SU-DHL-6 (cell line): ENCODE measurements around the gene MYG1.

Experiments used
- H2AFZ ChIP-seq: fragments of 200-600 bp; sonication (generic); 2 replicates; pipeline ENCODE4 v1.6.1; 2014; ENCODE audit warnings: low read depth, mild to moderate bottlenecking, moderate library complexity, mixed read lengths, antibody characterized with exemption, low read length; ENCODE audit not compliant: severe bottlenecking
- H3F3A ChIP-seq: fragments of 200-600 bp; shearing (Covaris generic); 2 replicates; pipeline ENCODE4 v1.6.0; 2016; ENCODE audit warnings: antibody characterized with exemption, mild to moderate bottlenecking; ENCODE audit not compliant: insufficient read depth
- H3K27ac ChIP-seq: fragments of 200-600 bp; sonication (generic); 2 replicates; pipeline ENCODE4 v1.5.1; 2016; ENCODE audit warnings: low read depth, mild to moderate bottlenecking, low read length, moderate library complexity, mixed read lengths
- H3K27me3 ChIP-seq: fragments of 200-600 bp; sonication (generic), shearing (Covaris generic); 2 replicates; pipeline ENCODE4 v1.6.0; 2014; ENCODE audit warnings: mild to moderate bottlenecking, low read length
- H3K36me3 ChIP-seq: fragments of 200-600 bp; sonication (generic); 2 replicates; pipeline ENCODE4 v1.6.1; 2014; ENCODE audit warnings: mild to moderate bottlenecking, low read length, mixed read lengths
- H3K4me2 ChIP-seq: fragments of 300-600, 200-600 bp; shearing (Covaris generic), sonication (generic); 2 replicates; pipeline ENCODE4 v1.6.0; 2014; ENCODE audit warnings: low read length, low read depth, mild to moderate bottlenecking; ENCODE audit not compliant: poor library complexity, severe bottlenecking
- H3K4me3 ChIP-seq: fragments of 200-600 bp; sonication (generic); 2 replicates; pipeline ENCODE4 v1.5.1; 2014; ENCODE audit warnings: antibody characterized with exemption, low read length, mild to moderate bottlenecking, mixed read lengths; ENCODE audit not compliant: insufficient read depth, poor library complexity, severe bottlenecking
- H3K79me2 ChIP-seq: fragments of 200-600 bp; sonication (generic); 2 replicates; pipeline ENCODE4 v1.6.1; 2014; ENCODE audit warnings: mild to moderate bottlenecking, low read length, moderate library complexity; ENCODE audit not compliant: insufficient read depth
- H3K9ac ChIP-seq: fragments of 200-600 bp; sonication (generic); 2 replicates; pipeline ENCODE4 v1.7.0; 2014; ENCODE audit warnings: mild to moderate bottlenecking, low read length
- H3K9me2 ChIP-seq: fragments of 200-600 bp; sonication (generic); replicated peaks from 2 replicates; pipeline ENCODE4 v1.6.1; 2014; ENCODE audit warnings: low read length; ENCODE audit not compliant: insufficient read depth
- H3K9me3 ChIP-seq: fragments of 200-600 bp; sonication (generic); 2 replicates; pipeline ENCODE4 v1.6.1; 2014; ENCODE audit warnings: low read length, mixed read lengths; ENCODE audit not compliant: insufficient read depth
- H4K20me1 ChIP-seq: fragments of 200-600 bp; sonication (generic); 2 replicates; pipeline ENCODE4 v1.6.1; 2014; ENCODE audit warnings: low read depth, mild to moderate bottlenecking, antibody characterized with exemption, low read length, moderate library complexity, mixed read lengths
- EZH2phosphoT487 ChIP-seq: fragments of 200-600 bp; sonication (generic), shearing (Covaris generic); conservative IDR thresholded peaks from 2 replicates; pipeline ENCODE4 v1.6.1; 2018; ENCODE audit warnings: mild to moderate bottlenecking, antibody characterized with exemption, low read length, moderate library complexity, mixed read lengths
- TF ChIP-seq, protein P1 (sequence below): fragments of 200-600 bp; sonication (generic); IDR thresholded peaks from one replicate; pipeline ENCODE4 v1.5.1; 2017; ENCODE audit warnings: antibody characterized with exemption, mild to moderate bottlenecking, low read length, moderate library complexity; ENCODE audit not compliant: insufficient read depth, poor library complexity, severe bottlenecking

The MYG1 gene

DNA sequence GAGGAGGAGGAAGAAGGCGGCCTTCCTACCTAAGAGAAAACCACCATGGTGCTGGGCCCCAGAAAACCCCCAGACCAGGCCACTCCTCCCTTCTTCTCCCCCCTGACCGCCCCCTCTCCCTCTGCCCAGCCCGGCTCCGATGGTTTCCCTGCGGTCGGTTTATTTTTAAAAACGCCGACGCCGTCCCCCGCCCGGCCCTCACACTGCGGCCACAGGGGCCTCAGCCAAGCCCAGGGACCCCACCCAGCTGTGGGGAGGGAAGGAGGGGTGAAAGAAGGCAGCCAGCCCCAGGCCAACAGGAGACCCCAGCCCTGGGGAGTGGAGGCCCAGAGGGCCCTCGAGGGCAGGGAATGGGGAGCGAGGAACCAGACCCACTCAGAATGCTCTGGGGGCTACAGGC is 33.2 kb downstream of the MYG1 start:
- Histone ChIP-seq H3F3A (no peaks in the 10 kb centered on the region), H3K4me3 (no peak overlapping the region), H3K9ac (no peak overlapping the region), H3K27me3 (no peaks in the 10 kb centered on the region), H3K9me3 (no peaks in the 10 kb centered on the region), H3K9me2 (no peaks in the 10 kb centered on the region), H3K79me2 (no peaks in the 10 kb centered on the region), H3K27ac (no peak overlapping the region), H4K20me1 (no peaks in the 10 kb centered on the region), H2AFZ (no peak overlapping the region), H3K4me2 (no peak overlapping the region), H3K36me3 (no peaks in the 10 kb centered on the region)
- TF ChIP-seq, protein P1, sequence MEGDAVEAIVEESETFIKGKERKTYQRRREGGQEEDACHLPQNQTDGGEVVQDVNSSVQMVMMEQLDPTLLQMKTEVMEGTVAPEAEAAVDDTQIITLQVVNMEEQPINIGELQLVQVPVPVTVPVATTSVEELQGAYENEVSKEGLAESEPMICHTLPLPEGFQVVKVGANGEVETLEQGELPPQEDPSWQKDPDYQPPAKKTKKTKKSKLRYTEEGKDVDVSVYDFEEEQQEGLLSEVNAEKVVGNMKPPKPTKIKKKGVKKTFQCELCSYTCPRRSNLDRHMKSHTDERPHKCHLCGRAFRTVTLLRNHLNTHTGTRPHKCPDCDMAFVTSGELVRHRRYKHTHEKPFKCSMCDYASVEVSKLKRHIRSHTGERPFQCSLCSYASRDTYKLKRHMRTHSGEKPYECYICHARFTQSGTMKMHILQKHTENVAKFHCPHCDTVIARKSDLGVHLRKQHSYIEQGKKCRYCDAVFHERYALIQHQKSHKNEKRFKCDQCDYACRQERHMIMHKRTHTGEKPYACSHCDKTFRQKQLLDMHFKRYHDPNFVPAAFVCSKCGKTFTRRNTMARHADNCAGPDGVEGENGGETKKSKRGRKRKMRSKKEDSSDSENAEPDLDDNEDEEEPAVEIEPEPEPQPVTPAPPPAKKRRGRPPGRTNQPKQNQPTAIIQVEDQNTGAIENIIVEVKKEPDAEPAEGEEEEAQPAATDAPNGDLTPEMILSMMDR, result no peak
- TF ChIP-seq EZH2phosphoT487, result no peak

GRCh38 chr12:53333289-53333688 is 33.8 kb downstream of the MYG1 start:
- H3K27ac ChIP-seq, result no peak overlapping the region
- H3F3A ChIP-seq, result no peaks in the 10 kb centered on the region
- TF ChIP-seq, protein P1, result no peak
- TF ChIP-seq EZH2phosphoT487, result no peak
- no peak overlapping the region for H3K4me3 ChIP-seq
- no peaks in the 10 kb centered on the region for H3K9me3 ChIP-seq
- no peaks in the 10 kb centered on the region for H3K9me2 ChIP-seq
- no peak overlapping the region for H2AFZ ChIP-seq
- H3K36me3 ChIP-seq, result no peaks in the 10 kb centered on the region
- no peaks in the 10 kb centered on the region for H3K27me3 ChIP-seq
- no peak overlapping the region for H3K9ac ChIP-seq
- H4K20me1 ChIP-seq, result no peaks in the 10 kb centered on the region
- H3K79me2 ChIP-seq, result no peaks in the 10 kb centered on the region
- no peak overlapping the region for H3K4me2 ChIP-seq

GRCh38 chr12:53333845-53334244 is 34.4 kb downstream of the MYG1 start:
- no peak overlapping the region for H3K27ac ChIP-seq
- H4K20me1 ChIP-seq, result no peaks in the 10 kb centered on the region
- H3K9me3 ChIP-seq, result no peaks in the 10 kb centered on the region
- H3K27me3 ChIP-seq, result no peaks in the 10 kb centered on the region
- TF ChIP-seq, protein P1, result no peak
- TF ChIP-seq EZH2phosphoT487, result no peak
- no peak overlapping the region for H2AFZ ChIP-seq
- H3K4me2 ChIP-seq, result no peak overlapping the region
- no peaks in the 10 kb centered on the region for H3K79me2 ChIP-seq
- no peak overlapping the region for H3K9ac ChIP-seq
- no peaks in the 10 kb centered on the region for H3K9me2 ChIP-seq
- H3K36me3 ChIP-seq, result no peaks in the 10 kb centered on the region
- H3F3A ChIP-seq, result no peaks in the 10 kb centered on the region
- no peak overlapping the region for H3K4me3 ChIP-seq
